HL-60 (cell line): Measurements from ENCODE around the gene PCYOX1L.

Experiments
- DNase-seq, 2 experiments: peaks; one replicate each; pipeline ENCODE4 v3.0.0-alpha.2; 2010 to 2020; ENCODE audit warnings: low read depth in 1 of 2, low spot score in 1 of 2
- H3K27ac ChIP-seq: fragments of 250-450 bp; sonication (Bioruptor Pico); replicated peaks from 2 replicates; pipeline ENCODE4 v1.5.1; 2020; ENCODE audit warnings: mild to moderate bottlenecking, moderate library complexity
- H3K27me3 ChIP-seq: fragments of 250-450 bp; sonication (Bioruptor Pico); 2 replicates; pipeline ENCODE4 v1.5.1; 2021; ENCODE audit warnings: mild to moderate bottlenecking, moderate library complexity; ENCODE audit not compliant: insufficient read depth, poor library complexity, severe bottlenecking
- H3K4me3 ChIP-seq: replicated peaks from 2 replicates; pipeline ENCODE4 v1.5.1; 2011; ENCODE audit warnings: mild to moderate bottlenecking, control low read depth, low read length; ENCODE audit not compliant: insufficient read depth
- GABPA ChIP-seq: IDR thresholded peaks from 2 replicates; pipeline ENCODE4 v1.6.1; 2012; ENCODE audit warnings: low read depth
- POLR2AphosphoS5 ChIP-seq: IDR thresholded peaks from 2 replicates; pipeline ENCODE4 v1.6.1; 2012; ENCODE audit warnings: low read depth
- SPI1 ChIP-seq: IDR thresholded peaks from 2 replicates; pipeline ENCODE4 v1.6.1; 2012; ENCODE audit warnings: low read depth, mild to moderate bottlenecking, borderline replicate concordance
- TF ChIP-seq, protein P1 (sequence below): IDR thresholded peaks from one replicate; pipeline ENCODE4 v1.5.1; 2011; ENCODE audit warnings: low read length, control low read depth, inconsistent platforms; ENCODE audit not compliant: insufficient read depth
- TF ChIP-seq, protein P2 (sequence below): IDR thresholded peaks from 2 replicates; pipeline ENCODE4 v1.6.1; 2012; ENCODE audit warnings: low read depth; ENCODE audit not compliant: insufficient replicate concordance

PCYOX1L gene

DNA sequence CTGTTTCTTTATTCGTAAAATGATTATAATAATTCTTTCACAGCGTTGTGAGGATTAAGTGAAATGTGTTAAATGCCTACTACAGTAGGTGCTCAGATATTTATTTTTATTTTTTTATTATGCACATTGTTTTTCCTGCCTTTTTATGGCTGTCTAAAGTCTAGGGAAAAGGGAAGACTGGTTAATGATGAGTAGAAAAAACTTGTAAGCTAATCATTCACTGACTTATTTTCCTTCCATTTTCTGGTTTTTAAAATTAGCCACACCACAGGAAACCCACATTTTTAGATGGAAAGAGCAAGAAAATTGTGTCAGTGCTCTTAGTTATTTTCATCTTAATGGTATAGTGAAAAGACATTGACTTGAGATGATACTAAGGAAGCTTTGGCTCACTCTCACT is 3.9 kb upstream of the PCYOX1L start:
- TF ChIP-seq SPI1 (no peak), POLR2AphosphoS5 (no peak), GABPA (no peak)
- TF ChIP-seq, protein P1, sequence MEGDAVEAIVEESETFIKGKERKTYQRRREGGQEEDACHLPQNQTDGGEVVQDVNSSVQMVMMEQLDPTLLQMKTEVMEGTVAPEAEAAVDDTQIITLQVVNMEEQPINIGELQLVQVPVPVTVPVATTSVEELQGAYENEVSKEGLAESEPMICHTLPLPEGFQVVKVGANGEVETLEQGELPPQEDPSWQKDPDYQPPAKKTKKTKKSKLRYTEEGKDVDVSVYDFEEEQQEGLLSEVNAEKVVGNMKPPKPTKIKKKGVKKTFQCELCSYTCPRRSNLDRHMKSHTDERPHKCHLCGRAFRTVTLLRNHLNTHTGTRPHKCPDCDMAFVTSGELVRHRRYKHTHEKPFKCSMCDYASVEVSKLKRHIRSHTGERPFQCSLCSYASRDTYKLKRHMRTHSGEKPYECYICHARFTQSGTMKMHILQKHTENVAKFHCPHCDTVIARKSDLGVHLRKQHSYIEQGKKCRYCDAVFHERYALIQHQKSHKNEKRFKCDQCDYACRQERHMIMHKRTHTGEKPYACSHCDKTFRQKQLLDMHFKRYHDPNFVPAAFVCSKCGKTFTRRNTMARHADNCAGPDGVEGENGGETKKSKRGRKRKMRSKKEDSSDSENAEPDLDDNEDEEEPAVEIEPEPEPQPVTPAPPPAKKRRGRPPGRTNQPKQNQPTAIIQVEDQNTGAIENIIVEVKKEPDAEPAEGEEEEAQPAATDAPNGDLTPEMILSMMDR: no peak
- TF ChIP-seq, protein P2, sequence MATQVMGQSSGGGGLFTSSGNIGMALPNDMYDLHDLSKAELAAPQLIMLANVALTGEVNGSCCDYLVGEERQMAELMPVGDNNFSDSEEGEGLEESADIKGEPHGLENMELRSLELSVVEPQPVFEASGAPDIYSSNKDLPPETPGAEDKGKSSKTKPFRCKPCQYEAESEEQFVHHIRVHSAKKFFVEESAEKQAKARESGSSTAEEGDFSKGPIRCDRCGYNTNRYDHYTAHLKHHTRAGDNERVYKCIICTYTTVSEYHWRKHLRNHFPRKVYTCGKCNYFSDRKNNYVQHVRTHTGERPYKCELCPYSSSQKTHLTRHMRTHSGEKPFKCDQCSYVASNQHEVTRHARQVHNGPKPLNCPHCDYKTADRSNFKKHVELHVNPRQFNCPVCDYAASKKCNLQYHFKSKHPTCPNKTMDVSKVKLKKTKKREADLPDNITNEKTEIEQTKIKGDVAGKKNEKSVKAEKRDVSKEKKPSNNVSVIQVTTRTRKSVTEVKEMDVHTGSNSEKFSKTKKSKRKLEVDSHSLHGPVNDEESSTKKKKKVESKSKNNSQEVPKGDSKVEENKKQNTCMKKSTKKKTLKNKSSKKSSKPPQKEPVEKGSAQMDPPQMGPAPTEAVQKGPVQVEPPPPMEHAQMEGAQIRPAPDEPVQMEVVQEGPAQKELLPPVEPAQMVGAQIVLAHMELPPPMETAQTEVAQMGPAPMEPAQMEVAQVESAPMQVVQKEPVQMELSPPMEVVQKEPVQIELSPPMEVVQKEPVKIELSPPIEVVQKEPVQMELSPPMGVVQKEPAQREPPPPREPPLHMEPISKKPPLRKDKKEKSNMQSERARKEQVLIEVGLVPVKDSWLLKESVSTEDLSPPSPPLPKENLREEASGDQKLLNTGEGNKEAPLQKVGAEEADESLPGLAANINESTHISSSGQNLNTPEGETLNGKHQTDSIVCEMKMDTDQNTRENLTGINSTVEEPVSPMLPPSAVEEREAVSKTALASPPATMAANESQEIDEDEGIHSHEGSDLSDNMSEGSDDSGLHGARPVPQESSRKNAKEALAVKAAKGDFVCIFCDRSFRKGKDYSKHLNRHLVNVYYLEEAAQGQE: no peak
- Histone ChIP-seq H3K4me3 (no peak overlapping the region), H3K27ac (no peak overlapping the region), H3K27me3 (no peaks in the 10 kb centered on the region)
- no peak for DNase-seq

DNA sequence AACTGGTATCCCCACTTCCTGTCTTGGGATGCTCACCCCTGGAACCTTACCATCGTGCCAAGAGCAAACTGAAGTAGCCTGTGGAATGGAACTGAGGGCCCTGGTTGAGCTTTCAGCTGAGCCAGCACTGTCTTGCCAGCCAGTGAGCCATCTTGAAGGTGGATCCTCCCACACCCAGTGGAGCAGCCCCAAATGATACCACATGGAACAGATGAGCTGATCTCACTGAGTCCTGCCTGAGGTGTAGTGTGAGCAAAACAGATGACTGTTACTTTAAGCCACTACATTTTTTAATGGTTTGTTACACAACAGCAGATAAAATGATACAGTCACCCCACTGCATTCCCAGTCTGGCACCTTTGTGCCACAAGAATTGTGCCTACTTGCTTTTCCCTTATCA is 2.2 kb upstream of the PCYOX1L start:
- TF ChIP-seq SPI1: no peak
- TF ChIP-seq GABPA: no peak
- TF ChIP-seq POLR2AphosphoS5: no peak
- TF ChIP-seq, protein P1: no peak
- TF ChIP-seq, protein P2: no peak
- H3K27me3 ChIP-seq: no peaks in the 10 kb centered on the region
- no peak overlapping the region for H3K27ac ChIP-seq
- DNase-seq: no peak
- no peak overlapping the region for H3K4me3 ChIP-seq

DNA sequence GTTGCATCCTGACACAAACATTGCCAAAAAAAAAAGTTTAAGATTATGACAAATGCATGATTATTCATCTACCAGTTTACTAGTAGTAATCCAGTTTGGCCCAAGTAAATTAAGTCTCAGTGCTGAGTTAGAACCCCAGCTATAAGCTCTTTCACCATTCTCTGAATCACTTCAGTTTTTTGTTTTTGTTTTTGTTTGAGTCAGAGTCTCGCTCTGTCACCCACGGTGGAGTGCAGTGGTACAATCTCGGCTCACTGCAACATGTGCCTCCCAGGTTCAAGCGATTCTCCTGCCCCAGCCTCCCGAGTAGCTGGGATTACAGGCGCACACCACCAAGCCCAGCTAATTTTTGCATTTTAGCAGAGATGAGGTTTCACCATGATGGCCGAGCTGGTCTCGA is 1.5 kb upstream of the PCYOX1L start:
- H3K4me3 ChIP-seq: no peak overlapping the region
- no peak overlapping the region for H3K27ac ChIP-seq
- H3K27me3 ChIP-seq: no peaks in the 10 kb centered on the region
- DNase-seq: no peak
- TF ChIP-seq GABPA (no peak), SPI1 (no peak), POLR2AphosphoS5 (no peak)
- TF ChIP-seq, protein P2: no peak
- TF ChIP-seq, protein P1: no peak
